Thymus (tissue), 11 donors: ENCODE results near the gene CDH22. TPM values are rescaled to one million over a fixed set of nuclear protein-coding genes. Genes with fewer than 3 reads are reported as not detected.

Experiments
- DNase-seq, 9 donors: peaks; one replicate each; pipeline ENCODE4 v3.0.0-alpha.2; 2013; ENCODE audit warnings: low spot score in 9 of 9, low read depth in 6 of 9, missing footprints in 1 of 9
- H3K27ac ChIP-seq, 2 donors: one replicate each; pipeline ENCODE4 v1.5.1; 2013; ENCODE audit warnings: control low read depth in 1 of 2, low read depth in 1 of 2, low read length in 1 of 2, mild to moderate bottlenecking in 1 of 2, moderate library complexity in 1 of 2
- H3K27me3 ChIP-seq, 2 donors: one replicate each; pipeline ENCODE4 v1.5.1; 2013; ENCODE audit warnings: low read length in 1 of 2; ENCODE audit not compliant: control insufficient read depth in 2 of 2, insufficient read depth in 1 of 2
- H3K36me3 ChIP-seq, 2 donors: one replicate each; pipeline ENCODE4 v1.5.1; 2013; ENCODE audit warnings: low read length in 1 of 2, mild to moderate bottlenecking in 1 of 2, moderate library complexity in 1 of 2; ENCODE audit not compliant: control insufficient read depth in 2 of 2, insufficient read depth in 2 of 2
- H3K4me1 ChIP-seq, 2 donors: one replicate each; pipeline ENCODE4 v1.5.1; 2013; ENCODE audit warnings: low read length in 2 of 2; ENCODE audit not compliant: control insufficient read depth in 2 of 2, insufficient read depth in 2 of 2
- H3K4me3 ChIP-seq, 2 donors: one replicate each; pipeline ENCODE4 v1.5.1; 2013; ENCODE audit warnings: low read length in 2 of 2, control low read depth in 1 of 2, mild to moderate bottlenecking in 1 of 2
- H3K9me3 ChIP-seq, 2 donors: one replicate each; pipeline ENCODE4 v1.5.1; 2013; ENCODE audit warnings: low read length in 1 of 2, mild to moderate bottlenecking in 1 of 2; ENCODE audit not compliant: control insufficient read depth in 2 of 2, insufficient read depth in 1 of 2
- WGBS: extraction: QIAGEN DNeasy Blood & Tissue Kit; methylation state at CpG from one replicate; pipeline ENCODE4 v1.1.7; 2013; 5-methylcytosine and 5-hydroxymethylcytosine counted together
- polyA plus RNA-seq: library from polyadenylated mRNA; stranded (reverse); fragments of 200-250 nt; gene quantifications from one replicate; pipeline ENCODE4 v1.2.3, GENCODE V29; 2013
- total RNA-seq: library from RNA; stranded (reverse); fragments of 120-200 nt; gene quantifications from one replicate; pipeline ENCODE4 v1.2.4, GENCODE V29; 2013
- donor health status: healthy.

Gene CDH22
- total and polyA plus RNA-seq, 2 donors: 0.05 to 0.11 TPM

DNA sequence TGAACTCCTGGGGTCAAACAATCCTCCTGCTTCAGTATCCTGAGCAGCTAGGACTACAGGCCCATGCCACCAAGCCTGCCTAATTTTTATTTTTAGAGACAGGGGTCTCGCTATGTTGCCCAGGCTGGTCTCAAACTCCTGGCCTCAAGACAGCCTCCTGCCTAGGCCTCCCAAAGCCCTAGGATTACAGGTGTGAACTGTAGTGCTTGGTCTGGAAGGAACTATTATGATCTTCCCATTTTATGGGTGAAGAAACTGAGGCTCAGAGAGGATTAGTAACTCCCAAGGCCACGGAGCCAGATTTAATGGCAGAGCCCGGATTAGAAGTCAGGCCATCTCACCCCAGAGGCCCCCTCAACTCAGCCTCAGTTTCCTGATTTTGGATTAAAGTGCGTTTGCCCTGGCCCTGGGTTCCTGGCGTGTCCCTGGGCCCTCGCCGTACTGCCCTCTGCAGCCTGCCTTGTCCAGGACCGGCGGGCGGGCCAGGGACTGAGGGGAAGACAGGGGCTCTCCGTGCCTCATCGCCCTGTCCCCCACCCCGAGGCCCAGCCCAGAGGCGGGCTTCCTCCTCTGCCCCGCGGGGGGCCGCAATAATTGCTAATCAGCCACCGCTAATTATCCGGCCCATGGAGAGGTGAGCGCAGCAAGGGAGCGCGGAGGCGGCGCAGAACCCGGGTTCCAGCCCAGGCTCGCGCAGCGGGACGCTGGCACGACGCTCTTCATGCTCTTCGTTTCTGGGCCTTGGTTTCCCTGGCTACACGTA, 155.3 kb downstream of the CDH22 start:
- H3K4me3 ChIP-seq: no peak overlapping the region
- H3K9me3 ChIP-seq: no peaks in the 10 kb centered on the region
- 71% methylated on average over 33 of the region's 33 CpGs for WGBS
- DNase-seq: no peak
- no peaks in the 10 kb centered on the region for H3K4me1 ChIP-seq
- H3K27ac ChIP-seq: no peak overlapping the region
- no peaks in the 10 kb centered on the region for H3K36me3 ChIP-seq
- peaks cover 0 to 13% of the 10 kb centered on the region in 2 donors for H3K27me3 ChIP-seq

DNA sequence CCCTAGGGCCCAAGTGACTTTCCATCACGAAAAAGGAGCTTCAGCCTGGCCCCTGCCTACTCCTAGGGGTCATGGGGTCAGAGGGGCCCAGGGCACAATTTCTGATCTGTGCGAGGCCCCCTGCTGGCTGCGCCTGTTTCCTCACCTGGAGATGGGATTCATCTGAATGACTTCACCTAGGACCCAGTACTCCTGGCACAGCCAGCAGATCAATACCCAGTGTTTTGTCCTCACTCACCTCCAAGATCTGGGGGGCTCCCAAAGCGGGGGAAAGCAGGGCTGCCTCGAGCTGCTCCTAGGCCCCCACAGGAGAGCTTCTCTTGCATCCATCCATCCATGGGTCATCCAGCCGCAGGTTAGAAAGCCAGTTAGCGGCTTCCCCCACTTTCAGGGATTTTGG, 156.4 kb downstream of the CDH22 start:
- Histone ChIP-seq H3K27me3 (peaks cover 0 to 10% of the 10 kb centered on the region in 2 donors), H3K27ac (no peak overlapping the region), H3K36me3 (no peaks in the 10 kb centered on the region), H3K9me3 (no peaks in the 10 kb centered on the region), H3K4me3 (no peak overlapping the region), H3K4me1 (no peaks in the 10 kb centered on the region)
- no peak for DNase-seq
- 83% methylated on average over 7 of the region's 7 CpGs for WGBS

DNA sequence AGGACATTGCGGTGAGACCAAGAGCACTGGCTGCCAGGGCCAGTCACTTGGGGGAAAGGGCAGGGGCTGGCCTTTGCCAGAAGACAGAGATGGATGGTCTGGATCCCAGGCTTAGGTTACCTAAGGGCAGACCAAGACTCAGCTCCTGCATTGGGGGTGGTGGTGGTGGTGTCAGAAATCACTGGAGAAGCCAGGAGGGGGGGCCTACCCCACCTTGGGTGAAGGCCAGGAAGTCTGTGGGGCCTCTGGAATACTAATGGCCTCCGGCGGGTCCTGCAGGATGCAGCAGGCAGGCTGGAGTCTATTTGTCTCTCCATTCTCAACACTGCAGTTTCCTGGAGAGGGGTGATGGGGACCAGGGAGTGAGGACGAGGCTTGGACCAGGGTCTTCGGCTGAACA, 157.4 kb downstream of the CDH22 start:
- DNase-seq: no peak

DNA sequence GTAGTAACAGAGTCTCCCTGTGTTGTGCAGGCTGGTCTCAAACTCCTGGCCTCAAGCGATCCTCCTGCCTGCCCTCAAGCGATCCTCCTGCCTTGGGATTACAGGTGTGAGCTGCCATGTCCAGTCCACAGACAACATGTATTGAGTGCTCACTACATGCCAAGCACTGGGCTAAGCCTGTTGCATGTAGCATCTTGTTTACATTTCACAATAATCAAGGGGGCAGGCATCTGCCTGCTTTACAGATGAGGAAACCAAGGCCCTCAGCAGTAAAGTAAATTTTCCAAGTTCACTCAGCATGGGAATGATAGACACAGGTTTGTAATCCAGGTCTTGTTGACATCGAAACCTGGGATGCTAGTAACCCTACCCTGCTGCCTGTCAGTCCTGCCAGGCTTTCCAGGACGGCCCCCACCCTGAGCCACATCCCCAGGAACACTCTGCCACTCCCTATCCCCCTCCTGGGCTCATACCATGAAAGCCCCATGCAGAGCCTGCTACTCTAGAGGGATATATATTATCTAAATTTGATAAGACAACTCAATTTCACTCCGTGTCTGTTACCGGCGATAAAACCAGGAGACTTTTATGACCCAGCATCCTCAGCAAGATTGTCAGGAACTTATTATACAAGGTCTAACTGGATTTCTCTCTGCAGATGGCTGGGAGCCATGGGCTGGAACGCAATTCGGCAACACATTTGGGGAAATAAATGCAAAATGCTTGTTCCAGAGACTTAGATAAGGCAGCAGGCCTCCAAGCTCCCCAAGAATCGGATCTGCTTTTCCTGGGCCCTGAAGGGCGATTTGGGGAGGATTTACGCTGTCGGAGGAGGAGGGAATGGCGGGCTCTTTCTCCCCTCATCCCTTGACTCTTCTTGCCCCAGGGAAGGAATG, 159.7 kb downstream of the CDH22 start:
- no peak for DNase-seq
- no peaks in the 10 kb centered on the region for H3K36me3 ChIP-seq
- 86% methylated on average over 14 of the region's 14 CpGs for WGBS
- H3K27me3 ChIP-seq: peaks cover 0 to 9% of the 10 kb centered on the region in 2 donors
- H3K9me3 ChIP-seq: no peaks in the 10 kb centered on the region
- no peak overlapping the region for H3K27ac ChIP-seq
- H3K4me3 ChIP-seq: no peak overlapping the region
- H3K4me1 ChIP-seq: no peaks in the 10 kb centered on the region

More for the DNA sequence above, 157.4 kb downstream of the CDH22 start:
- H3K27me3 ChIP-seq: peaks cover 0 to 10% of the 10 kb centered on the region in 2 donors
- no peaks in the 10 kb centered on the region for H3K9me3 ChIP-seq
- no peaks in the 10 kb centered on the region for H3K36me3 ChIP-seq
- WGBS: 66% methylated on average over 5 of the region's 5 CpGs
- no peak overlapping the region for H3K4me3 ChIP-seq
- H3K4me1 ChIP-seq: no peaks in the 10 kb centered on the region
- no peak overlapping the region for H3K27ac ChIP-seq

DNA sequence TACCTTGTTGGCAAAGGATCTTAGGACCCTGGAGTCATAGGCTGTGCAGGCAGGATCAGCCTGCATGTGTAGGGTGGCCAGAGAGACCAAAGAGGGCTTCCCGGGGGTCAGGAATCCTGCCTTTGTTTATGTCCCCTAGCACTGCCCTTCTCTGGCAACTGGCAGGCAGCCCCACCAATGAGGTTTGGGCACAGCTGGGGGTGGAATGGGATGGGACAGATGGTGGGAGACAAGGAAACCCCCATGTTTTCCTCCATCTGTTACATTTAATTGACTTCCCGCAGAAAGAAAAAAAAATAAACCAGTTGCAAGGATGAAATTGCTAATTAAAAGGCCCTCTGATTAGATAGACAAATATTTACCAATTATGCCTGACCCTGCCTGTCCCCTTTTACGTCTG, 162.6 kb downstream of the CDH22 start:
- Histone ChIP-seq H3K9me3 (no peaks in the 10 kb centered on the region), H3K27me3 (peaks cover 0 to 8% of the 10 kb centered on the region in 2 donors), H3K4me3 (no peak overlapping the region), H3K27ac (no peak overlapping the region), H3K36me3 (no peaks in the 10 kb centered on the region), H3K4me1 (no peaks in the 10 kb centered on the region)
- 85% methylated on average over 3 of the region's 3 CpGs for WGBS
- no peak for DNase-seq

DNA sequence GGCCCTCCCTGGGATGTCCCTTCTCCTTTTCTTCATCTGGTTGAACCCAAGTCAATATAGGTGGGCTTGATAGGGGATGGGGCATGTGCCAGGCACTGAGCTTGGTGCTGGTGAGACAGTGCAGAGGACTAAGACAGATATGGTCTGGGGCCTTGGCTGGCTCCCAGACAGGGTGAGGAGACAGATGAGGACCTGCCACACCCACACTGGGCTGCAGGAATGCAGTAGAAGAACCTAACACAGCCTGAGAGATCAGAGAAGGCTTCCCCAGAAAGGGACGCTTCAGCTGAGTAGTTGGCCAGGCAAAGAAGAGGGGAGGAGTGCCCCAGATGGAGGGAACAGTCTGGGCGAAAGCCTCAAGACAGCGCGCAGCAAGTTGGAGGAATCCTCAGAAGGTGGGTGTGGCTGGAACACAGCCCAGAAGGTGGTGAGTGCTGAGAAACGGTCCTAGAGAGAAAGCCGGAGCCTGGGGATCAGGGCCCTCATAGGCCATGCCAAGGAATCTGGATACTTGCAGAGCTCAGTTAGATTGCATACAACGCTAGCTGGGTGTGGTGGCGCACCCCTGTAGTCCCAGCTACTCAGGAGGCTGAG, 163.8 kb downstream of the CDH22 start:
- DNase-seq: no peak
- Histone ChIP-seq H3K36me3 (no peaks in the 10 kb centered on the region), H3K9me3 (no peaks in the 10 kb centered on the region), H3K4me3 (no peak overlapping the region), H3K27ac (no peak overlapping the region), H3K4me1 (no peaks in the 10 kb centered on the region), H3K27me3 (peaks cover 0 to 8% of the 10 kb centered on the region in 2 donors)
- WGBS: 81% methylated on average over 8 of the region's 8 CpGs

DNA sequence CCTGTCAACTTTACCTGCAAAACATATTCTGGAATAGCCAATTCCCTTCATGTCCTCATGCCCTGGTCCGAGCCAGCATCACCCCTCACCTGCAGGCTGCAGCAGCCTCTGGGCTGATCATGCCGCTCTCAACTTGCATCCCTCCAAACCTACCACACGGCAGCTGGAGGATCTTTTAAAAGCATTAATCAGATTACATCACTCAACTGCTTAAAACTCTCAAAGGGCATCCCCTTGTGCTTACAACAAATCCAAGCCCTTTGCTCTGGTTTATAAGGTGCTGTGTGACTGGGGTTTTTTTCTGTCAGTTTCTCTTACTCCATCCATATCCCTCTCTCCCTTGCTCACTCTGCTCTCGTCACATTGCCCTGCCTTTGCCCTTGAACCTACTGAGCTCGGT, 166.2 kb downstream of the CDH22 start:
- Histone ChIP-seq H3K27me3 (peaks cover 0 to 17% of the 10 kb centered on the region in 2 donors), H3K4me3 (no peak overlapping the region), H3K27ac (no peak overlapping the region), H3K36me3 (no peaks in the 10 kb centered on the region), H3K4me1 (peaks cover 0 to 9% of the 10 kb centered on the region in 2 donors), H3K9me3 (no peaks in the 10 kb centered on the region)
- DNase-seq: no peak
- 67% methylated on average over 5 of the region's 5 CpGs for WGBS

DNA sequence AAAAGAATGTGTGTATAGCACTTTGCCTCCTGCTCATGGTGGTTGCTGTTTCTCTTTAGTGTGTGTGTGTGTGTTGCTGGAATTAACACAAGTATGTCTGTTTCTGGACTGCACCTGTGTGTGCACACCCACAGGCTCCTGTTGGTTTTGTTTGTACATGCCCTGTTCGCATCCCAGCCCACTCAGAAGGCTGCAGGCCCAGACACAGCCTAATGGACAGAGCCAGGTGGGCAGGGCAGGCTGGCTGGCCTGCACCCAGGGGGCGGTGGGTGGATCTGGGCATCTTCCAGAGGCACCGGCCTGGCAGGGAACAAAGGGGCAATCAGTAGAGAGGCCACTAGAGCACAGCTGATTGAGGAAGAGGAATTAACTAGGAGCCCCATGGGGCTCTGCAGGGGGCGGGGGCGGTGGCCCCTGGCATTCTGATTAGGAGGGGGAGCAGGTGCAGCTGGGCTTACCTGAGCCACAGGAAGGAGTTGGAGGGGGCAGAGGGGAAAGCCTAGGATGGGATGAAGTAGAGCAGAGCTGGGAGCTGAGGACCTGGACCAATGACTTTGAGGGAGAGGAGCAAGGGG, 168.3 kb downstream of the CDH22 start:
- no peaks in the 10 kb centered on the region for H3K36me3 ChIP-seq
- H3K27ac ChIP-seq: no peak overlapping the region
- no peak overlapping the region for H3K4me3 ChIP-seq
- peaks cover 0 to 9% of the 10 kb centered on the region in 2 donors for H3K4me1 ChIP-seq
- DNase-seq: no peak
- H3K9me3 ChIP-seq: no peaks in the 10 kb centered on the region
- peaks cover 0 to 28% of the 10 kb centered on the region in 2 donors for H3K27me3 ChIP-seq
- 84% methylated on average over 5 of the region's 5 CpGs for WGBS
